H1 (cell line): Measurements from ENCODE around the gene LRRK1. TPM values are rescaled to one million over a fixed set of nuclear protein-coding genes. Genes with fewer than 3 reads are reported as not detected.

ENCODE experiments used
- KDM1A ChIP-seq: fragments of 200-600, 300-600 bp; sonication (generic); IDR thresholded peaks from 2 replicates; pipeline ENCODE4 v1.7.1; 2016; ENCODE audit warnings: mild to moderate bottlenecking, low read length, borderline replicate concordance
- POLR2A ChIP-seq, 2 experiments: IDR thresholded peaks; 1 replicate in 1 of 2; 2 replicates in 1 of 2; pipeline ENCODE4 v1.6.1; 2011; ENCODE audit warnings: low read depth in 2 of 2, low read length in 2 of 2, mild to moderate bottlenecking in 2 of 2; ENCODE audit errors: control extremely low read depth in 1 of 2
- SIRT6 ChIP-seq: IDR thresholded peaks from one replicate; pipeline ENCODE4 v1.7.1; 2012; ENCODE audit warnings: low read length, inconsistent platforms
- TAF7 ChIP-seq: optimal IDR thresholded peaks from 2 replicates; pipeline ENCODE3; 2011; ENCODE audit warnings: low read depth, mild to moderate bottlenecking, inconsistent platforms, low read length, moderate library complexity, borderline replicate concordance
- TBP ChIP-seq: IDR thresholded peaks from 2 replicates; pipeline ENCODE4 v1.6.1; 2011; ENCODE audit warnings: low read depth, low read length, improper control_type of control experiment
- polyA plus RNA-seq, 7 experiments: library from polyadenylated mRNA; depleted of rRNA in 3 of 7; stranded (reverse) in 5 of 7; unstranded in 2 of 7; fragments of >200 nt in 5 of 7; fragments of 200-250 nt in 2 of 7; gene quantifications; 1 replicate in 5 of 7; 2 replicates in 1 of 7; 4 replicates in 1 of 7; pipeline versions ENCODE4 v1.2.1 to v1.2.3, GENCODE V29; 2011 to 2013; ENCODE audit warnings: missing spikeins in 2 of 7, mixed read lengths in 2 of 7
- total RNA-seq: library from RNA; stranded (reverse); fragmentation: NEBNext Ultra II Directional; extraction: Animal tissue kit (Norgen Biotek cat#: 25700); gene quantifications from 2 replicates; pipeline ENCODE4 v1.2.1, GENCODE V29; 2021

The LRRK1 gene
- total and polyA plus RNA-seq, 2 of the 8 experiments (the other 6 are each of a cell fraction or from before 2014, with no cell fraction given): 1.2 to 3.6 TPM

DNA sequence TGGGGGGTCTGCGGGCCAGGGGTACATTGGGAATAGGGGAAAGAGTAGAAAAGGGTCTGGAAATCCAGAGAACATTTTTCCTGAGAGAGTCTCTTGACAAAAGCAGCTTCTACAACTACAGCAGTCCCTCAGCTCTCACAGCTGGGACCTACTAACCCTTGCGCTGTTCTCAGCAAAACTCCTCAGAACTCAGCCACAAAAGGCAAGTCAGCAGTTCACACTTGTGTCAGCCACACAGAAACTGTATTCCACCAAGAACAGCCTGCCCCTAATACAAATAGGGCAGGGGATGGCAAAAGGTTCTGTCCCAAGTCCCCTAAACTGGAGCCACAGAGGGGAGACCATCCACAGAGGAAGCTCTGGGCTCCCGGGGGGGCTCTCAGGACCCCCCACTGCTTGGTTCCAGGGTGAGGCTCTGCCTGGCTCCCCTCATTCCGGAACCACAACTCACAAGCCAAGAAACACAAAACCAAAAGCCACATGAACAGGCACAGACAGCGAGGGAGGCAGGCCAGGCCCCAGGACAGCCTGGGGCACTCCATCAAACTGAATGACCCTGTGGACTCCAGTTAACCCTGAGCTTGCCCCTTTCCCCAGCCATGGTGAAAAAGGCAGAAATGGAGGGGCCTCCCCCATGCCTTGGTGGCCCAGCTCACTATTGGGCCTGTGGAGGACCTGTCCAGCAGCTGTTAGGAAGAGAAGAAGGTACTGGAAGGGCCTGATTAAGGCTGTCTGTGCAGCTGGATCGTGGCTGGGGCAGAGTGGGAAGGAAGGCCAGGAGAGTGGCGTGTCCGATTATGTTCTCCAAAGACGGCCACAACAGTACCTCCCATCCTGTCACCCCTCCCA, 170.6 kb downstream of the LRRK1 start (continued):
- TF ChIP-seq TAF7 (no peak), SIRT6 (no peak), POLR2A (IDR thresholded peaks at IDR 0.05; ENCODE audit: control extremely low read depth in 1 of 2, low read depth in 2 of 2, low read length in 2 of 2) (no peak), KDM1A (no peak), TBP (no peak)
- TF ChIP-seq, all 59 proteins: peak for 0
